Endothelial cell of umbilical vein (primary cell): ENCODE data around the gene OLFML2A. TPM values are rescaled to one million over a fixed set of nuclear protein-coding genes. Genes with fewer than 3 reads are reported as not detected.

Experiments used
- BruUV-seq: library from RNA; stranded (reverse); fragments of 400-500 nt; replicated peaks from 2 replicates; lab custom pipeline; 2021; lab: Mats Ljungman, UMichigan
- CTCF ChIA-PET: fragments of 300-600, 350-600 bp; sonication (Branson Sonifier 250); formaldehyde crosslinking; loops from one replicate; lab custom pipeline; 2021; ENCODE audit warnings: antibody characterized with exemption, inconsistent platforms; lab: Charles Lee
- POLR2A ChIA-PET: fragments of 300-600, 350-600 bp; sonication (Branson Sonifier 250); formaldehyde crosslinking; loops from one replicate; lab custom pipeline; 2021; ENCODE audit warnings: antibody characterized with exemption, inconsistent platforms; lab: Charles Lee
- DNase-seq: peaks from one replicate; pipeline ENCODE4 v3.0.0-alpha.2; 2011; ENCODE audit warnings: low read depth, low spot score
- FAIRE-seq: peaks from 2 replicates; lab custom pipeline; 2011; peaks lifted over from hg19 to GRCh38; lab: Jason Lieb, UNC
- H2AFZ ChIP-seq: 2 replicates; pipeline ENCODE4 v1.6.0; 2012; ENCODE audit warnings: low read depth, low read length, control low read depth, inconsistent platforms
- H3K27ac ChIP-seq: 2 replicates; pipeline ENCODE4 v1.5.1; 2011; ENCODE audit warnings: low read depth, mild to moderate bottlenecking, control low read depth, low read length, moderate library complexity; ENCODE audit not compliant: insufficient read depth
- H3K27me3 ChIP-seq, 2 experiments: 2 replicates each; pipeline versions ENCODE4 v1.6.0 to v1.6.1; 2011; ENCODE audit warnings: low read length in 2 of 2, mixed read lengths in 1 of 2; ENCODE audit not compliant: control insufficient read depth in 2 of 2, insufficient read depth in 2 of 2
- H3K36me3 ChIP-seq, 2 experiments: 2 replicates in 1 of 2; 3 replicates in 1 of 2; pipeline ENCODE4 v1.5.1; 2011; ENCODE audit warnings: low read length in 2 of 2, mild to moderate bottlenecking in 1 of 2, moderate library complexity in 1 of 2; ENCODE audit not compliant: control insufficient read depth in 2 of 2, insufficient read depth in 2 of 2; ENCODE audit errors: extremely low read depth in 1 of 2
- H3K4me1 ChIP-seq: 3 replicates; pipeline ENCODE4 v1.5.1; 2011; ENCODE audit warnings: mild to moderate bottlenecking, low read length; ENCODE audit not compliant: control insufficient read depth, insufficient read depth; ENCODE audit errors: extremely low read depth
- H3K4me2 ChIP-seq: 2 replicates; pipeline ENCODE4 v1.6.1; 2011; ENCODE audit warnings: low read length, control low read depth, mixed read lengths; ENCODE audit not compliant: insufficient read depth
- H3K4me3 ChIP-seq, 3 experiments: fragments of 200-600 bp in 1 of 3; sonication (generic), shearing (Covaris generic) in 1 of 3; replicated peaks in 1 of 3; 2 replicates each; pipeline ENCODE4 v1.5.1; 2011 to 2016; ENCODE audit warnings: control low read depth in 3 of 3, low read length in 3 of 3, mild to moderate bottlenecking in 2 of 3, inconsistent platforms in 1 of 3, low read depth in 1 of 3, moderate library complexity in 1 of 3; ENCODE audit not compliant: insufficient read depth in 1 of 3
- H3K79me2 ChIP-seq: 2 replicates; pipeline ENCODE4 v1.6.0; 2012; ENCODE audit warnings: low read length, inconsistent platforms; ENCODE audit not compliant: control insufficient read depth, insufficient read depth
- H3K9ac ChIP-seq: replicated peaks from 2 replicates; pipeline ENCODE3; 2011; ENCODE audit warnings: low read length, control low read depth; ENCODE audit not compliant: insufficient read depth; ENCODE audit errors: extremely low read depth
- H3K9me1 ChIP-seq: replicated peaks from 3 replicates; pipeline ENCODE4 v1.6.0; 2011; ENCODE audit warnings: mild to moderate bottlenecking, low read length; ENCODE audit not compliant: control insufficient read depth, insufficient read depth; ENCODE audit errors: extremely low read depth
- H3K9me3 ChIP-seq: replicated peaks from 2 replicates; pipeline ENCODE4 v1.5.1; 2012; ENCODE audit warnings: low read length, inconsistent platforms; ENCODE audit not compliant: control insufficient read depth, insufficient read depth
- H4K20me1 ChIP-seq: replicated peaks from 2 replicates; pipeline ENCODE3; 2011; ENCODE audit warnings: mild to moderate bottlenecking, low read length; ENCODE audit not compliant: control insufficient read depth, insufficient read depth; ENCODE audit errors: extremely low read depth
- CTCF ChIP-seq, 2 donors: IDR thresholded peaks; 1 replicate in 1 of 2; 2 replicates in 1 of 2; pipeline ENCODE4 v1.5.1; 2011; ENCODE audit warnings: low read length in 2 of 2, mild to moderate bottlenecking in 2 of 2, moderate library complexity in 2 of 2, control low read depth in 1 of 2, inconsistent platforms in 1 of 2, low read depth in 1 of 2; ENCODE audit not compliant: insufficient read depth in 1 of 2; ENCODE audit errors: extremely low read depth in 1 of 2
- EZH2 ChIP-seq: IDR thresholded peaks from 2 replicates; pipeline ENCODE4 v1.6.1; 2012; ENCODE audit warnings: borderline replicate concordance, low read depth, mild to moderate bottlenecking, moderate library complexity, low read length, inconsistent platforms; ENCODE audit not compliant: severe bottlenecking
- FOS ChIP-seq: IDR thresholded peaks from 2 replicates; pipeline ENCODE4 v1.6.1; 2011; ENCODE audit warnings: mild to moderate bottlenecking, low read length, moderate library complexity, borderline replicate concordance; ENCODE audit not compliant: insufficient read depth
- GATA2 ChIP-seq: IDR thresholded peaks from 2 replicates; pipeline ENCODE4 v1.7.0; 2011; ENCODE audit warnings: low read depth, mild to moderate bottlenecking, moderate library complexity, mixed read lengths, low read length; ENCODE audit not compliant: insufficient read length, insufficient read depth
- JUN ChIP-seq: IDR thresholded peaks from 2 replicates; pipeline ENCODE4 v1.6.1; 2011; ENCODE audit warnings: borderline replicate concordance, low read depth; ENCODE audit not compliant: insufficient read length, insufficient read depth
- MAX ChIP-seq: IDR thresholded peaks from 2 replicates; pipeline ENCODE4 v1.6.1; 2011; ENCODE audit not compliant: insufficient read depth, insufficient read length
- MYC ChIP-seq: IDR thresholded peaks from one replicate; pipeline ENCODE4 v1.6.1; 2011; ENCODE audit warnings: mild to moderate bottlenecking, low read depth, low read length
- POLR2A ChIP-seq: IDR thresholded peaks from 2 replicates; pipeline ENCODE4 v1.6.1; 2012; ENCODE audit warnings: low read depth, mild to moderate bottlenecking, control low read depth, low read length
- POLR2AphosphoS5 ChIP-seq: IDR thresholded peaks from 2 replicates; pipeline ENCODE4 v1.6.1; 2012; ENCODE audit warnings: low read depth, mild to moderate bottlenecking, control low read depth, low read length, moderate library complexity; ENCODE audit not compliant: insufficient read depth
- dilution Hi-C: fragments of 300-500 bp; cut with MboI; formaldehyde crosslinking; loops from one replicate; pipeline ENCODE4 v1.15.0; 2019; ENCODE audit warnings: low sequenced_read_pairs; ENCODE audit not compliant: extremely low pct_ligation_motif_present
- intact Hi-C: fragments of 100-400 bp; cut with micrococcal nuclease; formaldehyde crosslinking; loops from one replicate; pipeline ENCODE4 v1.10.0; 2022
- polyA plus RNA-seq, 4 experiments: library from polyadenylated mRNA; depleted of rRNA in 3 of 4; stranded (reverse) in 3 of 4; unstranded in 1 of 4; fragments of >200 nt; gene quantifications; 2 replicates each; pipeline versions ENCODE4 v1.2.1 to v1.2.3, GENCODE V29; 2011 to 2012; ENCODE audit warnings: missing spikeins in 1 of 4
- total RNA-seq: library from RNA; stranded (reverse); gene quantifications from 2 replicates; pipeline ENCODE4 v1.2.3, GENCODE V29; 2021

OLFML2A gene
- total and polyA plus RNA-seq, 2 donors (not counting 3 experiments of a cell fraction or from before 2014, with no cell fraction given), result 0.92 to 1.1 TPM

GRCh38 chr9:124863371-124863871 lies 86.5 kb downstream of the OLFML2A start:
- H4K20me1 ChIP-seq, result peaks cover 8% of the 10 kb centered on the region
- H3K9ac ChIP-seq, result no peak overlapping the region
- H2AFZ ChIP-seq, result peak overlapping the region; percentile 65
- DNase-seq, result no peak
- CTCF ChIA-PET, result interaction anchor here (4.1 kb wide), 1 partner anchor 10 kb away, joined by 35 read pairs; the partner anchor contains the start of gene WDR38
- no TSS peak for BruUV-seq
- H3K27ac ChIP-seq, result no peak overlapping the region
- no peak overlapping the region for H3K4me2 ChIP-seq
- no peaks in the 10 kb centered on the region for H3K27me3 ChIP-seq
- TF ChIP-seq POLR2A (no peak), EZH2 (no peak), MYC (no peak), CTCF (IDR thresholded peaks at IDR 0.05; ENCODE audit: extremely low read depth in 1 of 2, insufficient read depth in 1 of 2, low read depth in 1 of 2, low read length in 2 of 2) (no peak), JUN (no peak), MAX (no peak), POLR2AphosphoS5 (no peak), FOS (no peak), GATA2 (no peak)
- peaks cover 15 to 20% of the 10 kb centered on the region in 2 experiments for H3K36me3 ChIP-seq
- dilution Hi-C loops (no loop called here), intact Hi-C loops (loop anchor here (2.0 to 5.0 kb wide), 3 partner anchors 205 to 379 kb away; partner anchors contain the start of gene HSPA5)
- no peak overlapping the region for H3K4me3 ChIP-seq
- no peaks in the 10 kb centered on the region for H3K9me3 ChIP-seq
- peak; percentile 83 for FAIRE-seq
- peaks cover 40% of the 10 kb centered on the region for H3K79me2 ChIP-seq
- H3K4me1 ChIP-seq, result peaks cover 30% of the 10 kb centered on the region
- H3K9me1 ChIP-seq, result no peaks in the 10 kb centered on the region
- POLR2A ChIA-PET, result interaction anchor here (0.5 kb wide), 1 partner anchor 94 kb away, joined by 10 read pairs; no protein-coding TSS in a partner anchor

Other genes starting within 250 kb of the OLFML2A start
- 0.32 and 1.2 TPM in 2 replicates for gene NR6A1, start 5.8 kb upstream of the OLFML2A start, total RNA-seq
- 0.13 and 0.17 TPM in 2 replicates for gene NR6A1, start 5.8 kb upstream of the OLFML2A start, polyA plus RNA-seq
- not detected in 2 replicates for gene WDR38, start 76.3 kb downstream of the OLFML2A start, total RNA-seq
- not detected in 2 replicates for gene WDR38, start 76.3 kb downstream of the OLFML2A start, polyA plus RNA-seq
- gene RPL35, start 84.8 kb downstream of the OLFML2A start, total RNA-seq, result 1,181 and 1,230 TPM in 2 replicates
- 1,706 and 2,206 TPM in 2 replicates for gene RPL35, start 84.8 kb downstream of the OLFML2A start, polyA plus RNA-seq
- gene ARPC5L, start 85.0 kb downstream of the OLFML2A start, total RNA-seq, result 67.7 and 68.1 TPM in 2 replicates
- gene ARPC5L, start 85.0 kb downstream of the OLFML2A start, polyA plus RNA-seq, result 52.1 and 60.7 TPM in 2 replicates
- 14.7 and 19.9 TPM in 2 replicates for gene GOLGA1, start 163.9 kb downstream of the OLFML2A start, total RNA-seq
- gene GOLGA1, start 163.9 kb downstream of the OLFML2A start, polyA plus RNA-seq, result 12.4 and 13.1 TPM in 2 replicates